Kidney (tissue), 14 donors: ENCODE results near the gene CTRL. TPM values are rescaled to one million over a fixed set of nuclear protein-coding genes. Genes with fewer than 3 reads are reported as not detected.

Experiments used
- DNase-seq, 5 donors: peaks; one replicate each; pipeline ENCODE4 v3.0.0-alpha.2; 2013 to 2020
- FAIRE-seq: peaks from 2 replicates; lab custom pipeline; 2012; peaks lifted over from hg19 to GRCh38; lab: Jason Lieb, UNC
- H3K27ac ChIP-seq, 2 donors: one replicate each; pipeline ENCODE4 v1.7.0; 2013; ENCODE audit warnings: low read depth in 2 of 2, low read length in 2 of 2, inconsistent platforms in 1 of 2
- H3K27me3 ChIP-seq: one replicate; pipeline ENCODE4 v1.7.1; 2013; ENCODE audit warnings: low read length, inconsistent platforms; ENCODE audit not compliant: control insufficient read depth, insufficient read depth
- H3K36me3 ChIP-seq, 3 donors: one replicate each; pipeline versions ENCODE4 v1.7.0 to v1.7.1; 2013; ENCODE audit warnings: low read length in 3 of 3, control low read depth in 1 of 3, inconsistent platforms in 1 of 3; ENCODE audit not compliant: insufficient read depth in 3 of 3, control insufficient read depth in 2 of 3
- H3K4me1 ChIP-seq, 3 donors: one replicate each; pipeline versions ENCODE4 v1.7.0 to v1.7.1; 2013; ENCODE audit warnings: low read length in 3 of 3, inconsistent platforms in 1 of 3, low read depth in 1 of 3; ENCODE audit not compliant: control insufficient read depth in 2 of 3, insufficient read depth in 2 of 3
- H3K4me3 ChIP-seq, 3 donors: one replicate each; pipeline versions ENCODE4 v1.7.0 to v1.8.1; 2013; ENCODE audit warnings: low read length in 3 of 3, control low read depth in 1 of 3, inconsistent platforms in 1 of 3
- H3K9ac ChIP-seq, 3 donors: one replicate each; pipeline versions ENCODE4 v1.7.0 to v1.7.1; 2013; ENCODE audit warnings: low read length in 3 of 3, control low read depth in 1 of 3, inconsistent platforms in 1 of 3
- H3K9me3 ChIP-seq, 3 donors: one replicate each; pipeline versions ENCODE4 v1.7.0 to v1.7.1; 2013; ENCODE audit warnings: low read length in 3 of 3, control low read depth in 1 of 3, inconsistent platforms in 1 of 3; ENCODE audit not compliant: control insufficient read depth in 2 of 3, insufficient read depth in 1 of 3
- intact Hi-C: fragments of 100-400 bp; cut with DNase I; formaldehyde crosslinking; loops from one replicate; pipeline ENCODE4 v1.11.1; 2022
- polyA plus RNA-seq: library from polyadenylated mRNA; stranded (reverse); fragments of 350-450 nt; fragmentation: Illumina TruSeq; extraction: RNeasy Lipid Tissue Mini Kit (QIAGEN cat#74804); gene quantifications from one replicate; pipeline ENCODE4 v1.2.3, GENCODE V29; 2014; ENCODE audit warnings: low read depth, low replicate concordance; ENCODE audit not compliant: insufficient read depth
- total RNA-seq: library from RNA; stranded (reverse); fragmentation: NEBNext Ultra II Directional; extraction: Animal tissue kit (Norgen Biotek cat#: 25700); gene quantifications from one replicate; pipeline ENCODE4 v1.2.1, GENCODE V29; 2021
- TF ChIP-seq, protein P1 (sequence below): IDR thresholded peaks from 3 replicates; pipeline ENCODE4 v1.5.1; 2012; ENCODE audit warnings: mild to moderate bottlenecking, moderate library complexity, borderline replicate concordance; ENCODE audit not compliant: insufficient read depth; ENCODE audit errors: extremely low read depth
- donor health status: control.
- donor health status: control.
- donor health status: control.
- donor health status: control.
- donor health status: control.
- donor health status: DM: yes; HTN: yes; CAD: no.
- donor health status: Normal renal cell carcinoma (clear cell type).

CTRL gene
- total and polyA plus RNA-seq, 2 donors from 2014 or later, result 0.69 TPM; not detected in 1

DNA sequence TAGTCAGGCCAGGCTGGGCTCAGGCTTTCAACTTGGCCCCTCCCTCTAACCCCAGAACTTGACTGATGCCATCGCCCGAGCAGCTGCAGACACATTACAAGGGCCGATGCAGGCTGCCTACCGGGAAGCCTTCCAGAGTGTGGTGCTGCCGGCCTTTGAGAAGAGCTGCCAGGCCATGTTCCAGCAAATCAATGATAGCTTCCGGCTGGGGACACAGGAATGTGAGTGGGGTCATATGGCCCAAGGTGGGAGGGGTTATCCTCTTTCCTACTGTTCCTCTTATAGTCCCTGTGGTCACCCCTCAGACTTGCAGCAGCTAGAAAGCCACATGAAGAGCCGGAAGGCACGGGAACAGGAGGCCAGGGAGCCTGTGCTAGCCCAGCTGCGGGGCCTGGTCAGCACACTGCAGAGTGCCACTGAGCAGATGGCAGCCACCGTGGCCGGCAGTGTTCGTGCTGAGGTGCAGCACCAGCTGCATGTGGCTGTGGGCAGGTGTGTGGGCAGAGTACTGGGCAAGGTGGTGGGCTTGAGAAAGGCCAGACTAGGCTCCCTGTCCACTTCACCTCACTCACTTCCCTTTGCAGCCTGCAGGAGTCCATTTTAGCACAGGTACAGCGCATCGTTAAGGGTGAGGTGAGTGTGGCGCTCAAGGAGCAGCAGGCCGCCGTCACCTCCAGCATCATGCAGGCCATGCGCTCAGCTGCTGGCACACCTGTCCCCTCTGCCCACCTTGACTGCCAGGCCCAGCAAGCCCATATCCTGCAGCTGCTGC, 49.1 kb downstream of the CTRL start:
- Histone ChIP-seq H3K9ac (no peak overlapping the region), H3K36me3 (peaks cover 0 to 62% (median 51%) of the 10 kb centered on the region in 3 donors), H3K9me3 (no peaks in the 10 kb centered on the region), H3K27me3 (no peaks in the 10 kb centered on the region), H3K4me1 (no peaks in the 10 kb centered on the region), H3K27ac (no peak overlapping the region), H3K4me3 (no peak overlapping the region)
- DNase-seq (no peak), FAIRE-seq (no peak)
- intact Hi-C loops, result no loop called here
- TF ChIP-seq, protein P1, sequence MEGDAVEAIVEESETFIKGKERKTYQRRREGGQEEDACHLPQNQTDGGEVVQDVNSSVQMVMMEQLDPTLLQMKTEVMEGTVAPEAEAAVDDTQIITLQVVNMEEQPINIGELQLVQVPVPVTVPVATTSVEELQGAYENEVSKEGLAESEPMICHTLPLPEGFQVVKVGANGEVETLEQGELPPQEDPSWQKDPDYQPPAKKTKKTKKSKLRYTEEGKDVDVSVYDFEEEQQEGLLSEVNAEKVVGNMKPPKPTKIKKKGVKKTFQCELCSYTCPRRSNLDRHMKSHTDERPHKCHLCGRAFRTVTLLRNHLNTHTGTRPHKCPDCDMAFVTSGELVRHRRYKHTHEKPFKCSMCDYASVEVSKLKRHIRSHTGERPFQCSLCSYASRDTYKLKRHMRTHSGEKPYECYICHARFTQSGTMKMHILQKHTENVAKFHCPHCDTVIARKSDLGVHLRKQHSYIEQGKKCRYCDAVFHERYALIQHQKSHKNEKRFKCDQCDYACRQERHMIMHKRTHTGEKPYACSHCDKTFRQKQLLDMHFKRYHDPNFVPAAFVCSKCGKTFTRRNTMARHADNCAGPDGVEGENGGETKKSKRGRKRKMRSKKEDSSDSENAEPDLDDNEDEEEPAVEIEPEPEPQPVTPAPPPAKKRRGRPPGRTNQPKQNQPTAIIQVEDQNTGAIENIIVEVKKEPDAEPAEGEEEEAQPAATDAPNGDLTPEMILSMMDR, result no peak

- Histone ChIP-seq H3K4me1 (peaks cover 0 to 2% (median 0%) of the 10 kb centered on the region in 3 donors), H3K9me3 (no peaks in the 10 kb centered on the region), H3K27me3 (no peaks in the 10 kb centered on the region), H3K4me3 (no peak overlapping the region), H3K27ac (no peak overlapping the region), H3K9ac (no peak overlapping the region), H3K36me3 (peaks cover 3 to 70% (median 56%) of the 10 kb centered on the region in 3 donors)
- FAIRE-seq, result no peak
- intact Hi-C loops, result no loop called here
- DNase-seq, result no peak
- TF ChIP-seq, protein P1, result no peak
Measured at GRCh38 chr16:67881621-67882161, 50.0 kb downstream of the CTRL start.

GRCh38 chr16:67880584-67880983, 51.1 kb downstream of the CTRL start:
- FAIRE-seq (no peak), DNase-seq (no peak)
- Histone ChIP-seq H3K4me1 (peaks cover 0 to 7% (median 0%) of the 10 kb centered on the region in 3 donors), H3K4me3 (no peak overlapping the region), H3K9ac (no peak overlapping the region), H3K36me3 (peaks cover 4 to 74% (median 58%) of the 10 kb centered on the region in 3 donors), H3K27ac (no peak overlapping the region), H3K9me3 (no peaks in the 10 kb centered on the region), H3K27me3 (no peaks in the 10 kb centered on the region)
- TF ChIP-seq, protein P1, result no peak
- intact Hi-C loops, result no loop called here
